ENCODE measurements around the gene RDH14. TPM values are rescaled to one million over a fixed set of nuclear protein-coding genes. Genes with fewer than 3 reads are reported as not detected.

RDH14 gene
- total and polyA plus RNA-seq, 2 experiments from 2014 or later: 64.5 to 65.6 TPM

GRCh38 chr2:18525236-18525635 lies 35.2 kb downstream of the RDH14 start:
- peak in 1 of 2 donors; percentile 76 for DNase-seq (ENCODE audit: low read depth in 1 of 2, low spot score in 1 of 2)
- no peak for TF ChIP-seq CTCF (IDR thresholded peaks at IDR 0.05; ENCODE audit: low read depth, low read length)
- H3K4me1 ChIP-seq (ENCODE audit: low read depth): peaks cover 15% of the 10 kb centered on the region
- H3K4me3 ChIP-seq: no peak overlapping the region
- no peaks in the 10 kb centered on the region for H3K36me3 ChIP-seq
- peak overlapping the region; percentile 67 for H3K27ac ChIP-seq
- H3K27me3 ChIP-seq: no peaks in the 10 kb centered on the region
- no peaks in the 10 kb centered on the region for H3K9me3 ChIP-seq (ENCODE audit: low read depth)

DNA sequence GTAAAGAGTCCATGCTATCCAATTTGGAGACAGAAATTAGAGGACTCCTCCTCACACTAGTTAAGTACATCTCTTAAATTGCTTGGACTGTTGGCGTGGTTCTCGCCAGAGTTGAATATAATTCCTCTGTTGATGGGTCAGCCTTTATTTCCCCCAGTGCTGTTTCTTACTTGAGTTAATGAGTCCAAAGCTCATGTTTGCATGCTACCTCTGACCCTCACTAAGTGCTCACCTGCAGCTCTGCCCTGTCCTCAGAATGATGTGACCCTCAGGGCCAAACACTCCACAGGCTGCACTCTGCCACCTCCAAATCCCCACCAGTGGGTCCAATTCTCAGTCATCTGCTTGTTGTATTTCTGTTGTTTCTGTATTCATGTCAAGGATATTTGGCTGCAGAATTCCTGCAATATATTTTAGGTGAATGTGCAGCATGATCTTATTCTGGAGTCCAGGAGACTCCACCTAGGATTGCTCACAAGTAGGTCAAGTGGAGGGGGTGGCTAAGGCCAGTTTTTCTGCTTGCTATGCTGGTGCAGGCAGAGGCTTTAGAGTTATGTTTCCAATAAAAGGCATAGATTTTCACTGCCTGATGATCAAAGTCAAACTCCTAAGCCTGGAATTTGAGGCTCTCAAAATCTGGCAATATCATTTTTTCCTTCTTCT lies 37.8 kb downstream of the RDH14 start:
- TF ChIP-seq CTCF (IDR thresholded peaks at IDR 0.05; ENCODE audit: low read depth, low read length): no peak
- Histone ChIP-seq H3K36me3 (no peaks in the 10 kb centered on the region), H3K4me1 (ENCODE audit: low read depth) (peaks cover 21% of the 10 kb centered on the region), H3K27ac (no peak overlapping the region), H3K9me3 (ENCODE audit: low read depth) (no peaks in the 10 kb centered on the region), H3K4me3 (no peak overlapping the region), H3K27me3 (no peaks in the 10 kb centered on the region)
- DNase-seq (ENCODE audit: low read depth in 1 of 2, low spot score in 1 of 2): no peak

- no peaks in the 10 kb centered on the region for H3K36me3 ChIP-seq
- H3K4me3 ChIP-seq: no peak overlapping the region
- DNase-seq (ENCODE audit: low read depth in 1 of 2, low spot score in 1 of 2): peak; percentile 84 to 91
- peak; percentile 89 for TF ChIP-seq CTCF (IDR thresholded peaks at IDR 0.05; ENCODE audit: low read depth, low read length)
- peaks cover 15% of the 10 kb centered on the region for H3K4me1 ChIP-seq (ENCODE audit: low read depth)
- no peaks in the 10 kb centered on the region for H3K9me3 ChIP-seq (ENCODE audit: low read depth)
- H3K27ac ChIP-seq: no peak overlapping the region
- no peaks in the 10 kb centered on the region for H3K27me3 ChIP-seq
These were observed 39.7 kb downstream of the RDH14 start for GRCh38 chr2:18520451-18521425.

DNA sequence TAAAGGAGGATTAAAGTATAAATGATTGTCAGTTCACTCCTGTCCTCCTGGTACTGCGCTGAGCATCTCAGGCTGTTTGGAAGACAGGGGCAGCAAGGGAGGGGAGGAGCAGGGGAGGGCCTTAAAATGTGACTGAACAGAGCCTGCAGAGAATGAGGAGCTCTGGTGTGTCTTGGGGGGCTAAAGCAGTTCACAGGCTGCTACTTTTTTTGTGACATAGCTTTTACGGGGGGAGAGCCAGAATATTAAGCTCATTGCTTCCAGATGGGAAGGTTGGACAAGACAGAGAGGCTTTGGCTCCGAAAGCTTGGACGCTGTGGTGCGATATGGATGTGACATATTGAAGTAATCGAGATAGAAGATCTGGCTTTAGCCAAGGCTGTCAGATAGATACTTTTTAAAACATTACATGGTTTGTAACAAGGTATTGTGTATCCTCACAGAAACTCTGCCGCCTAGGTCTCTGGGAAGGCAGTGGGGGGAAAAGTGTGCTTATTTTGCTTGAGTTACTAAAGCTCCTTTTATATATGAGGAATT lies 40.5 kb downstream of the RDH14 start:
- no peaks in the 10 kb centered on the region for H3K36me3 ChIP-seq
- no peak overlapping the region for H3K4me3 ChIP-seq
- no peaks in the 10 kb centered on the region for H3K27me3 ChIP-seq
- no peak overlapping the region for H3K27ac ChIP-seq
- H3K4me1 ChIP-seq (ENCODE audit: low read depth): peaks cover 18% of the 10 kb centered on the region
- TF ChIP-seq CTCF (IDR thresholded peaks at IDR 0.05; ENCODE audit: low read depth, low read length): no peak
- H3K9me3 ChIP-seq (ENCODE audit: low read depth): no peaks in the 10 kb centered on the region
- DNase-seq (ENCODE audit: low read depth in 1 of 2, low spot score in 1 of 2): no peak

DNA sequence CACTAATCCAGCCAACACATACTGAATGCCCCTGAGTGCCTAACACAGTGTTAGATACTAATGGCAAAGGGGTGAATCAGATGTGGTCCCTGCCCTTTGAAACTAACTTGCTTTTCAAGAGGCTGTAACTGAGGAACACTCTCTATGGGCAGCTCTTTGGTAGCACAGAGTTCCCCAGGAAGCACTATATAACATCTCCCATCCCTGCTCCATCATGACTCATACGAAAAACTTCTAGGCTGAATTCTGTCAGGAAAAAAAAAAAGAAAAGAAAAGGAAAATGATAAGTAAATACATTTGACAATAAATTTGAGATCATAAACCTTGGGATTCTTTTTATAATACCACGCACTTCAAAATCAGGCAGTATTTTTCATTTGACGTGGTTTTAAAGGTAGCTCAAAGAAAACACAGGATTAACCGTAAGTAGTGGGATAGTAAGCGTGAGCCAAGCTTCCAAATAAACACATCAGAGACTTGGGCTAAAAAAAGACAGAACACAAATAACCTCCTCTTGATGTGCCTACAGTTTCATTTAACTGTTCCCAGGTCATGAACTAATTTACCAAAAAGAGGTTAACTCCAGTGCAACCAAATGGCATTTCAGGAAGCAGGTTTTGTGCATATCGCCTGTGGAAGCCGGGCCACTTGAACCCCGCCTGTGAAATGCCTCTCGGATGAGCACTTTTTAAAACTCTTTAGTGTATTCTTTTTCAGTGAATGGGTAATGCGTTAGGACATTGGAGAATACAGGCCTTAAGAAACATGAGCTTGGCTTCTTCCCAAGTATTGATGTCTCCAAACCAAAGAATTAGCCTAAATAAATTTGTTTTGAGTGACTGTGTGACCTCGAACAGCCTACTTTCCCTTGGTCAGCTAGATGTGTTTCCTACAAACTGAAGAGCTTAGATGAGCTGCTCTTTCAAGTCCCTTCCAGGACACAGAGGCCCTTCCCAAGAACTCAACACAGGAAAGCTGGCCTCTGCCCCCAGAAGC lies 42.0 kb downstream of the RDH14 start:
- peak in 1 of 2 donors; percentile 65 for DNase-seq (ENCODE audit: low read depth in 1 of 2, low spot score in 1 of 2)
- no peaks in the 10 kb centered on the region for H3K27me3 ChIP-seq
- H3K36me3 ChIP-seq: no peaks in the 10 kb centered on the region
- no peak for TF ChIP-seq CTCF (IDR thresholded peaks at IDR 0.05; ENCODE audit: low read depth, low read length)
- no peaks in the 10 kb centered on the region for H3K9me3 ChIP-seq (ENCODE audit: low read depth)
- H3K4me1 ChIP-seq (ENCODE audit: low read depth): peaks cover 20% of the 10 kb centered on the region
- H3K4me3 ChIP-seq: no peak overlapping the region
- H3K27ac ChIP-seq: no peak overlapping the region

All from cardiac muscle cell (in vitro differentiated cells and primary cell).